Fibroblast of lung (primary cell): ENCODE results near the gene EPHB1.
"Not testable (repeated sequence)": the region's sequence is repeated elsewhere in the genome, so short reads cannot be mapped to it uniquely, and the experiment has no call there.

ENCODE experiments used
- CTCF ChIP-seq, 2 donors: IDR thresholded peaks in 1 of 2; conservative IDR thresholded peaks in 1 of 2; 1 replicate in 1 of 2; 2 replicates in 1 of 2; pipeline ENCODE4 v1.5.1; 2011 to 2012; ENCODE audit warnings: low read length in 2 of 2, control low read depth in 1 of 2, inconsistent platforms in 1 of 2, low read depth in 1 of 2, mild to moderate bottlenecking in 1 of 2
- EZH2 ChIP-seq: IDR thresholded peaks from 2 replicates; pipeline ENCODE4 v1.5.1; 2012; ENCODE audit warnings: low read length, control low read depth, mild to moderate bottlenecking; ENCODE audit errors: missing control alignments

GRCh38 chr3:135030768-135031615 is 235.9 kb downstream of the EPHB1 start:
- not testable (repeated sequence) for TF ChIP-seq CTCF (conservative IDR thresholded peaks at IDR 0.05 in 1 of 2, IDR thresholded peaks at IDR 0.05 in 1 of 2; ENCODE audit: low read depth in 1 of 2, low read length in 2 of 2); EZH2
